PFSK-1 (cell line): ENCODE results near the gene RILP.

Source experiments
- POLR2AphosphoS5 ChIP-seq: IDR thresholded peaks from 2 replicates; pipeline ENCODE4 v1.6.1; 2012; ENCODE audit warnings: low read depth, mild to moderate bottlenecking, control low read depth, low read length, moderate library complexity
- SIN3A ChIP-seq: IDR thresholded peaks from 2 replicates; pipeline ENCODE4 v1.6.1; 2012; ENCODE audit warnings: mild to moderate bottlenecking, low read length, moderate library complexity, borderline replicate concordance; ENCODE audit not compliant: insufficient read depth
- TAF1 ChIP-seq: IDR thresholded peaks from 2 replicates; pipeline ENCODE4 v1.6.1; 2012; ENCODE audit warnings: low read length, control low read depth, borderline replicate concordance; ENCODE audit not compliant: insufficient read depth

GRCh38 chr17:1612400-1612799 is 37.3 kb downstream of the RILP start:
- no peak for TF ChIP-seq POLR2AphosphoS5
- no peak for TF ChIP-seq SIN3A
- no peak for TF ChIP-seq TAF1
